ENCODE results near the gene STRA8.

Gene STRA8

GRCh38 chr7:135233570-135233969, at the start of gene STRA8:
STRA8 (plus strand) TSS chr7:135233838; CDS start chr7:135240525, 6,687 bp downstream.
- no peak for DNase-seq (ENCODE audit: low spot score)

- DNase-seq (ENCODE audit: low spot score), result no peak
These were observed 49.3 kb upstream of the STRA8 start for GRCh38 chr7:135184254-135184841.

GRCh38 chr7:135185471-135186260, 48.0 kb upstream of the STRA8 start:
- DNase-seq (ENCODE audit: low spot score), result no peak

- no peak for DNase-seq (ENCODE audit: low spot score)
These were observed 47.4 kb upstream of the STRA8 start for GRCh38 chr7:135186261-135186540.

GRCh38 chr7:135186841-135187253, 46.8 kb upstream of the STRA8 start:
- DNase-seq (ENCODE audit: low spot score), result no peak

- no peak for DNase-seq (ENCODE audit: low spot score)
These were observed 45.2 kb upstream of the STRA8 start for GRCh38 chr7:135188298-135188984.

- no peak for DNase-seq (ENCODE audit: low spot score)
These were observed 44.4 kb upstream of the STRA8 start for GRCh38 chr7:135189221-135189662.

- DNase-seq (ENCODE audit: low spot score), result no peak
These were observed 43.7 kb upstream of the STRA8 start for GRCh38 chr7:135189961-135190360.

- no peak for DNase-seq (ENCODE audit: low spot score)
These were observed 42.9 kb upstream of the STRA8 start for GRCh38 chr7:135190703-135191102.

- no peak for DNase-seq (ENCODE audit: low spot score)
These were observed 40.6 kb upstream of the STRA8 start for GRCh38 chr7:135192914-135193536.

- DNase-seq (ENCODE audit: low spot score), result no peak
These were observed 40.0 kb upstream of the STRA8 start for GRCh38 chr7:135193615-135194081.

GRCh38 chr7:135194494-135195095, 39.0 kb upstream of the STRA8 start:
- DNase-seq (ENCODE audit: low spot score), result no peak

- no peak for DNase-seq (ENCODE audit: low spot score)
These were observed 38.5 kb upstream of the STRA8 start for GRCh38 chr7:135195156-135195555.

GRCh38 chr7:135195968-135196629, 37.5 kb upstream of the STRA8 start:
- no peak for DNase-seq (ENCODE audit: low spot score)

- DNase-seq (ENCODE audit: low spot score), result no peak
These were observed 36.3 kb upstream of the STRA8 start for GRCh38 chr7:135197343-135197742.

GRCh38 chr7:135197906-135198655, 35.6 kb upstream of the STRA8 start:
- no peak for DNase-seq (ENCODE audit: low spot score)

GRCh38 chr7:135199439-135199838, 34.2 kb upstream of the STRA8 start:
- DNase-seq (ENCODE audit: low spot score), result no peak

- no peak for DNase-seq (ENCODE audit: low spot score)
These were observed 32.8 kb upstream of the STRA8 start for GRCh38 chr7:135200821-135201331.

GRCh38 chr7:135201350-135201749, 32.3 kb upstream of the STRA8 start:
- DNase-seq (ENCODE audit: low spot score), result no peak

- DNase-seq (ENCODE audit: low spot score), result no peak
These were observed 29.3 kb upstream of the STRA8 start for GRCh38 chr7:135204341-135204749.

GRCh38 chr7:135204876-135205275, 28.8 kb upstream of the STRA8 start:
- no peak for DNase-seq (ENCODE audit: low spot score)
